Uterus (tissue), 4 donors: ENCODE measurements around the gene ORM1. TPM values are rescaled to one million over a fixed set of nuclear protein-coding genes. Genes with fewer than 3 reads are reported as not detected.
A peak's percentile ranks its signal among the peaks of the same experiment; 100 is the strongest.

Experiments
- DNase-seq, 2 donors: peaks; one replicate each; pipeline ENCODE4 v3.0.0-alpha.2; 2019 to 2020
- H3K27ac ChIP-seq, 2 donors: fragments of 200-600 bp; sonication (generic); 1 replicate in 1 of 2; 2 replicates in 1 of 2; pipeline ENCODE4 v1.5.1; 2016 to 2018
- H3K27me3 ChIP-seq, 2 donors: fragments of 200-600 bp; sonication (generic); one replicate each; pipeline ENCODE4 v1.5.1; 2018 to 2019; ENCODE audit warnings: control low read depth in 1 of 2
- H3K36me3 ChIP-seq, 2 donors: fragments of 200-600 bp; sonication (generic); one replicate each; pipeline ENCODE4 v1.5.1; 2019; ENCODE audit warnings: control low read depth in 1 of 2
- H3K4me1 ChIP-seq, 2 donors: fragments of 200-600 bp; sonication (generic); one replicate each; pipeline ENCODE4 v1.5.1; 2018 to 2019; ENCODE audit warnings: control low read depth in 1 of 2
- H3K4me3 ChIP-seq, 2 donors: fragments of 200-600 bp; sonication (generic); 1 replicate in 1 of 2; 2 replicates in 1 of 2; pipeline ENCODE4 v1.5.1; 2018 to 2019; ENCODE audit warnings: mild to moderate bottlenecking in 1 of 2
- H3K9me3 ChIP-seq, 2 donors: fragments of 200-600 bp; sonication (generic); one replicate each; pipeline ENCODE4 v1.5.1; 2019; ENCODE audit warnings: control low read depth in 1 of 2
- POLR2A ChIP-seq, 2 donors: fragments of 450-650 bp; IDR thresholded peaks; one replicate each; pipeline ENCODE4 v1.6.1; 2016; ENCODE audit warnings: antibody characterized with exemption in 2 of 2, mild to moderate bottlenecking in 1 of 2, moderate library complexity in 1 of 2
- intact Hi-C: fragments of 100-400 bp; cut with DNase I; formaldehyde crosslinking; loops from one replicate; pipeline ENCODE4 v1.15.1; 2023; ENCODE audit warnings: low total_unique reads
- total RNA-seq, 4 donors: library from RNA; depleted of rRNA in 3 of 4; stranded (reverse); fragments of >200 nt in 3 of 4; gene quantifications; one replicate each; pipeline versions ENCODE4 v1.1.0 to v1.2.4, GENCODE V29; 2014 to 2023
- TF ChIP-seq, protein P1 (sequence below), 4 experiments: fragments of 200-600 bp in 2 of 4; fragments of 450-650 bp in 2 of 4; sonication (generic) in 2 of 4; IDR thresholded peaks; one replicate each; pipeline ENCODE4 v1.5.1; 2016 to 2019; ENCODE audit warnings: antibody characterized with exemption in 4 of 4, mild to moderate bottlenecking in 2 of 4, moderate library complexity in 1 of 4
- donor health status: DM: yes; HTN: yes; CAD: no.

Gene ORM1
- total RNA-seq, 4 donors from 2014 or later = 1.9 to 2.4 TPM; not detected in 2

DNA sequence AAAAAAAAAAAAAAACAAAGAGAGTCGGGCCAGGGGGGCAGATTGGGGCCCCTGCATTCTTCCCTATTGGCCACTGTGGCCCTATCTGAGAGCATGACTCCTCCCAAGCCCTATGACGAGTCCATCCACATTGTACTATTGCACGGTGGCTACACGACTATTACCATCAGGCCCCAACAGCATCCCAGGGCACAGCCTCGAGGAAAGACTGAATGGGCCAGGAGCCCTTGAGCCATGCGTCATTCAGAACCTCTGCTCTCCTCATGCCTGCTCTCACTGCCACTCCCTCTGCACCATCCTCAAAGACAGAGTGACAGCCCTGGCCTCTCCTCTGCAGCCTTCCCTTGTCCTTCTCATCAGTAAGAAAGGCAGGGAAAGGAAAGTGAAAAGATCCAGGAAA lies 20.2 kb upstream of the ORM1 start:
- intact Hi-C loops = no loop called here
- peak in 1 of 2 donors; percentile 5 for DNase-seq
- Histone ChIP-seq H3K4me3 (no peak overlapping the region), H3K36me3 (no peaks in the 10 kb centered on the region), H3K27me3 (no peaks in the 10 kb centered on the region), H3K4me1 (no peaks in the 10 kb centered on the region), H3K27ac (no peak overlapping the region), H3K9me3 (no peaks in the 10 kb centered on the region)
- no peak for TF ChIP-seq POLR2A (IDR thresholded peaks at IDR 0.05)
- TF ChIP-seq, protein P1, sequence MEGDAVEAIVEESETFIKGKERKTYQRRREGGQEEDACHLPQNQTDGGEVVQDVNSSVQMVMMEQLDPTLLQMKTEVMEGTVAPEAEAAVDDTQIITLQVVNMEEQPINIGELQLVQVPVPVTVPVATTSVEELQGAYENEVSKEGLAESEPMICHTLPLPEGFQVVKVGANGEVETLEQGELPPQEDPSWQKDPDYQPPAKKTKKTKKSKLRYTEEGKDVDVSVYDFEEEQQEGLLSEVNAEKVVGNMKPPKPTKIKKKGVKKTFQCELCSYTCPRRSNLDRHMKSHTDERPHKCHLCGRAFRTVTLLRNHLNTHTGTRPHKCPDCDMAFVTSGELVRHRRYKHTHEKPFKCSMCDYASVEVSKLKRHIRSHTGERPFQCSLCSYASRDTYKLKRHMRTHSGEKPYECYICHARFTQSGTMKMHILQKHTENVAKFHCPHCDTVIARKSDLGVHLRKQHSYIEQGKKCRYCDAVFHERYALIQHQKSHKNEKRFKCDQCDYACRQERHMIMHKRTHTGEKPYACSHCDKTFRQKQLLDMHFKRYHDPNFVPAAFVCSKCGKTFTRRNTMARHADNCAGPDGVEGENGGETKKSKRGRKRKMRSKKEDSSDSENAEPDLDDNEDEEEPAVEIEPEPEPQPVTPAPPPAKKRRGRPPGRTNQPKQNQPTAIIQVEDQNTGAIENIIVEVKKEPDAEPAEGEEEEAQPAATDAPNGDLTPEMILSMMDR (IDR thresholded peaks at IDR 0.05) = no peak

DNA sequence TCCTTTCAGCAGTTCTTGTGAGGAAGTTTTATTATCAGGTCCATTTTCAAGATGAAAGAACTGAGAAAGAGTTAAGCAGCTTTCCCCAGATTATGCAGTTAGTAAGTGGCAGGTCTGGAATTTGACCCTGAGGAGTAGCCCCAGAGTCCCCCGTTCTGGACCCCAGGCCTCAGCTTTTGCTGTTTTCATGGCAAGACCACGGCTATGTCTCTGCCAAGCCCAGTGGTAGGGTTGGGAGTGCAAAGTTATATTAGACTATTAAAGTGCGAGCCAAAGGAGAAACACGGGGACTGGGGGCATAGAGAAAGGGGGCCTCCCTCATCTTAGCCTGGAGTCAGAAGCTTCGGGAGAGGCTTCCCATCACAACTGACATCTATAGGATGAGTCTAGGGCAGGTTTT lies 19.3 kb upstream of the ORM1 start:
- Histone ChIP-seq H3K36me3 (no peaks in the 10 kb centered on the region), H3K4me3 (no peak overlapping the region), H3K9me3 (no peaks in the 10 kb centered on the region), H3K4me1 (no peaks in the 10 kb centered on the region), H3K27ac (no peak overlapping the region), H3K27me3 (no peaks in the 10 kb centered on the region)
- DNase-seq = peak in 1 of 2 donors; percentile 4
- TF ChIP-seq, protein P1 (IDR thresholded peaks at IDR 0.05) = no peak
- no peak for TF ChIP-seq POLR2A (IDR thresholded peaks at IDR 0.05)
- intact Hi-C loops = no loop called here

DNA sequence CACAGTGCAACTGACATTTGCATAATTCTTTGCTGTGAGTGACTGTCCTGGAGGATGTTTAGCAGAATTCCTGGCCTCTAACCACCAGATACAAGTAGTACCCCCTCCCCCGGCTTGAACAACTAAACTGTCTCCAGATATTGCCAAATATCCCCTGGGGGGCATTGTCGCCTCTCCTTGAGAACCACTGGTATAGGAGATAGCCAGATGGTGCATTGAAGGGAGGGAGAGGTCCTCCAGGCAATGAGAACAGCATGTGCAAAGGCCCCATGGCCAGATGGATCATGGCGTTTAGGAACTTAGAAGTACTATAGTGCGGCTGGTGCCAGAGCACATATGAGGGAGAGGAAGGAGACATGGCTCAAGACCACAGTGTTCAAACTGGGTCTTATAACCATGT lies 18.9 kb upstream of the ORM1 start:
- no peaks in the 10 kb centered on the region for H3K4me1 ChIP-seq
- no peaks in the 10 kb centered on the region for H3K9me3 ChIP-seq
- no peak overlapping the region for H3K4me3 ChIP-seq
- DNase-seq = peak in 1 of 2 donors; percentile 10
- intact Hi-C loops = no loop called here
- no peak overlapping the region for H3K27ac ChIP-seq
- TF ChIP-seq, protein P1 (IDR thresholded peaks at IDR 0.05) = no peak
- no peak for TF ChIP-seq POLR2A (IDR thresholded peaks at IDR 0.05)
- no peaks in the 10 kb centered on the region for H3K36me3 ChIP-seq
- no peaks in the 10 kb centered on the region for H3K27me3 ChIP-seq

DNA sequence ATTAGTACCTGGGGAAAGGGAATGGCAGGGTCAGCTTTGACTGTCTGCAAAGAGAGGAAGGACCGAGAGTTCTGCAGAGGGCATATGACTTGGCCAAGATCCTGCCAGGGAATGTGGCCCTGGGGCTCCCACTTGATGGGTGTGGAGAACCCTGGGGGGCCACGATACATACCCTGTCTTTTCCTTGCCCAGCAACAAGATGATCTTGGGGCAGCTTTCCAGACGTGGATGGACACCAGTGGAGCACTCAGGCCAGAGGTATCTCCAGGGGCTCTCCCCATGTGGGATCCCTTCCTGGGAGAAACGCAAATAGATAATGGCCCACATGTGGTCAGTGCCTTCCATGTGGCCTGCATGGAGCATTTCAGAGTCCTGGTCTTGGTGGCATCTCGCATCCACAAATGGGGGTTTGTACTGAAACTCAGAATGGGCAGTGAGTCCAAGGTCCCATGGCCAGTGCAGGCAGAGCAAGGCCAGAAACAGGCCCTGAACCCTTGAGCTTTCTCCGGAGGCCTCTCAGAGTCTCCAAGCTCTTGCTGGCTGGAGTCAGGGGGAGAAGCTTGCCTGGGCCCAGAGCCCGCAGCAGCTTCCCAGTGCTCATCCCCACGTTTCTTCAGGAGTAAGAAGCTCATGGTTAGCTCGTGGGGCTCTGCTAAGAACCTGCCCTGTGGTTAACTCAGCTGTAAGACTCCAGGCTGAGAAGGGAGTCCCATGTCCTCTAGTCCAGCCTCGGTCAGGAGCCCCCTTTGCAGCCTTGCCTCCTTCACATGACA lies 18.3 kb upstream of the ORM1 start:
- peak in 1 of 2 donors; percentile 12 for DNase-seq
- H3K4me1 ChIP-seq = no peaks in the 10 kb centered on the region
- TF ChIP-seq POLR2A (IDR thresholded peaks at IDR 0.05) = no peak
- TF ChIP-seq, protein P1 (IDR thresholded peaks at IDR 0.05) = no peak
- H3K27ac ChIP-seq = peak overlapping the region; percentile 39 to 71
- no peaks in the 10 kb centered on the region for H3K36me3 ChIP-seq
- intact Hi-C loops = no loop called here
- no peak overlapping the region for H3K4me3 ChIP-seq
- H3K27me3 ChIP-seq = no peaks in the 10 kb centered on the region
- no peaks in the 10 kb centered on the region for H3K9me3 ChIP-seq

DNA sequence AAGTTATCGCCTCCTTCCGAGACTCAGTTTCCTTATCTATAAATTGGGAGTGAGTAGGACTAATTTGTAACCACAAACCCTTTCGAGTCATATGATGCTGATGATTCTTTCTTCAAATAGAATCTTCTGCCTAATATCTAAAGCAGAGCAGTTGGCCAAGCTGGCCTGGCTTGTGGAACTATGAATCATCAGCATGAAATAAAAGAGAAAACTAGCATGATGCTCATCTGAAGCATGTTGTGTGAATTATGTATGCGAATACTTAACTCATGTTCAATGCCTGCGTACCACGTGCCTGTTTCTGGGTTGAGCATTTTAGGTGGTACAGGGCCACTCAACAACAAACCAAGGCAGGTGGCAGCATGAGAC lies 15.0 kb upstream of the ORM1 start:
- Histone ChIP-seq H3K4me3 (no peak overlapping the region), H3K4me1 (no peaks in the 10 kb centered on the region), H3K27me3 (no peaks in the 10 kb centered on the region), H3K27ac (no peak overlapping the region), H3K36me3 (no peaks in the 10 kb centered on the region), H3K9me3 (no peaks in the 10 kb centered on the region)
- no peak for TF ChIP-seq POLR2A (IDR thresholded peaks at IDR 0.05)
- TF ChIP-seq, protein P1 (IDR thresholded peaks at IDR 0.05) = no peak
- DNase-seq = peak in 1 of 2 donors; percentile 12
- intact Hi-C loops = no loop called here
